Loucy (cell line): ENCODE results near the gene MYT1.

Source experiments
- H2AFZ ChIP-seq: fragments of 200-600 bp; sonication (generic); 2 replicates; pipeline ENCODE4 v1.6.0; 2016; ENCODE audit warnings: antibody characterized with exemption, mild to moderate bottlenecking, low read length, moderate library complexity
- H3F3A ChIP-seq: fragments of 200-600 bp; 2 replicates; pipeline ENCODE4 v1.6.0; 2016; ENCODE audit warnings: antibody characterized with exemption, low read depth, mild to moderate bottlenecking
- H3K27me3 ChIP-seq: fragments of 200-600 bp; sonication (generic); 2 replicates; pipeline ENCODE4 v1.6.1; 2014; ENCODE audit warnings: low read length, mild to moderate bottlenecking; ENCODE audit not compliant: insufficient read depth, poor library complexity, severe bottlenecking
- H3K36me3 ChIP-seq: fragments of 200-600 bp; sonication (generic); 2 replicates; pipeline ENCODE4 v1.6.1; 2016; ENCODE audit warnings: low read length; ENCODE audit not compliant: insufficient read depth
- H3K4me1 ChIP-seq: fragments of 200-600 bp; sonication (generic); 2 replicates; pipeline ENCODE4 v1.5.1; 2014; ENCODE audit warnings: low read length, mild to moderate bottlenecking; ENCODE audit not compliant: insufficient read depth, poor library complexity, severe bottlenecking
- H3K4me2 ChIP-seq: fragments of 200-600 bp; sonication (generic); 2 replicates; pipeline ENCODE4 v1.6.0; 2014; ENCODE audit warnings: antibody characterized with exemption, low read length, low read depth, mild to moderate bottlenecking; ENCODE audit not compliant: poor library complexity, severe bottlenecking
- H3K4me3 ChIP-seq: fragments of 200-600 bp; sonication (generic); 2 replicates; pipeline ENCODE4 v1.5.1; 2014; ENCODE audit warnings: low read length, mild to moderate bottlenecking, mixed read lengths; ENCODE audit not compliant: poor library complexity, severe bottlenecking
- H3K79me2 ChIP-seq: fragments of 200-600 bp; sonication (generic); 2 replicates; pipeline ENCODE4 v1.6.1; 2014; ENCODE audit warnings: low read length; ENCODE audit not compliant: insufficient read depth
- H3K9ac ChIP-seq: fragments of 200-600 bp; sonication (generic); 2 replicates; pipeline ENCODE4 v1.6.0; 2014; ENCODE audit warnings: mild to moderate bottlenecking, low read depth, low read length, moderate library complexity; ENCODE audit not compliant: poor library complexity, severe bottlenecking
- H3K9me2 ChIP-seq: fragments of 200-600 bp; sonication (generic); replicated peaks from 2 replicates; pipeline ENCODE4 v1.6.1; 2016; ENCODE audit warnings: low read depth, low read length, mixed read lengths
- H3K9me3 ChIP-seq: fragments of 200-600 bp; sonication (generic); 2 replicates; pipeline ENCODE4 v1.6.1; 2014; ENCODE audit warnings: mild to moderate bottlenecking, antibody characterized with exemption, low read length, low read depth; ENCODE audit not compliant: insufficient read depth
- H4K20me1 ChIP-seq: fragments of 200-600 bp; sonication (generic); 2 replicates; pipeline ENCODE4 v1.6.0; 2014; ENCODE audit warnings: antibody characterized with exemption, low read length, mild to moderate bottlenecking; ENCODE audit not compliant: insufficient read depth, poor library complexity, severe bottlenecking
- CTCF ChIP-seq: fragments of 200-600 bp; sonication (generic); conservative IDR thresholded peaks from 2 replicates; pipeline ENCODE4 v1.5.1; 2014; ENCODE audit warnings: mild to moderate bottlenecking, antibody characterized with exemption, low read length
- EZH2phosphoT487 ChIP-seq: fragments of 200-600 bp; IDR thresholded peaks from 2 replicates; pipeline ENCODE4 v1.6.1; 2018; ENCODE audit warnings: antibody characterized with exemption, mild to moderate bottlenecking, moderate library complexity, borderline replicate concordance

Gene MYT1

GRCh38 chr20:64181391-64181790, 17.1 kb downstream of the MYT1 start:
- no peak overlapping the region for H2AFZ ChIP-seq
- no peaks in the 10 kb centered on the region for H3K27me3 ChIP-seq

GRCh38 chr20:64182146-64182865, 18.1 kb downstream of the MYT1 start:
- no peak for TF ChIP-seq EZH2phosphoT487
- no peak for TF ChIP-seq CTCF
- no peaks in the 10 kb centered on the region for H3K36me3 ChIP-seq
- no peak overlapping the region for H3K4me2 ChIP-seq
- H3K79me2 ChIP-seq, result no peaks in the 10 kb centered on the region
- no peaks in the 10 kb centered on the region for H3K4me1 ChIP-seq
- H3K4me3 ChIP-seq, result no peak overlapping the region
- no peak overlapping the region for H3K9ac ChIP-seq
- H3K9me3 ChIP-seq, result peaks cover 39% of the 10 kb centered on the region; the same call in 1 of the 2 replicates
- no peak overlapping the region for H2AFZ ChIP-seq
- H3K9me2 ChIP-seq, result no peaks in the 10 kb centered on the region
- no peaks in the 10 kb centered on the region for H3F3A ChIP-seq
- no peaks in the 10 kb centered on the region for H3K27me3 ChIP-seq
- H4K20me1 ChIP-seq, result no peaks in the 10 kb centered on the region

More at GRCh38 chr20:64181391-64181790, 17.1 kb downstream of the MYT1 start:
- TF ChIP-seq CTCF (no peak), EZH2phosphoT487 (no peak)
- H3K79me2 ChIP-seq, result no peaks in the 10 kb centered on the region
- H3K9ac ChIP-seq, result no peak overlapping the region
- no peak overlapping the region for H3K4me3 ChIP-seq
- no peaks in the 10 kb centered on the region for H4K20me1 ChIP-seq
- no peaks in the 10 kb centered on the region for H3K36me3 ChIP-seq
- peaks cover 36% of the 10 kb centered on the region; the same call in 1 of the 2 replicates for H3K9me3 ChIP-seq
- H3K4me1 ChIP-seq, result no peaks in the 10 kb centered on the region
- no peaks in the 10 kb centered on the region for H3K9me2 ChIP-seq
- H3F3A ChIP-seq, result no peaks in the 10 kb centered on the region
- no peak overlapping the region for H3K4me2 ChIP-seq

GRCh38 chr20:64183313-64183712, 19.1 kb downstream of the MYT1 start:
- Histone ChIP-seq H3K9ac (no peak overlapping the region), H3K79me2 (no peaks in the 10 kb centered on the region), H4K20me1 (no peaks in the 10 kb centered on the region), H3K4me1 (no peaks in the 10 kb centered on the region), H3K36me3 (no peaks in the 10 kb centered on the region), H3K27me3 (no peaks in the 10 kb centered on the region), H3K4me2 (no peak overlapping the region), H3F3A (no peaks in the 10 kb centered on the region), H3K9me3 (peaks cover 45% of the 10 kb centered on the region; the same call in 1 of the 2 replicates), H2AFZ (no peak overlapping the region), H3K9me2 (no peaks in the 10 kb centered on the region), H3K4me3 (no peak overlapping the region)
- TF ChIP-seq CTCF (no peak), EZH2phosphoT487 (no peak)
